HG02763 (cell line): ENCODE results near the gene MVD.

Source experiments
- ATAC-seq: cut with Tn5 transposase; IDR thresholded peaks from one replicate; pipeline ENCODE4 v1.9.1; 2021; ENCODE audit warnings: mild to moderate bottlenecking, moderate library complexity; ENCODE audit not compliant: unreplicated experiment

The MVD gene

DNA sequence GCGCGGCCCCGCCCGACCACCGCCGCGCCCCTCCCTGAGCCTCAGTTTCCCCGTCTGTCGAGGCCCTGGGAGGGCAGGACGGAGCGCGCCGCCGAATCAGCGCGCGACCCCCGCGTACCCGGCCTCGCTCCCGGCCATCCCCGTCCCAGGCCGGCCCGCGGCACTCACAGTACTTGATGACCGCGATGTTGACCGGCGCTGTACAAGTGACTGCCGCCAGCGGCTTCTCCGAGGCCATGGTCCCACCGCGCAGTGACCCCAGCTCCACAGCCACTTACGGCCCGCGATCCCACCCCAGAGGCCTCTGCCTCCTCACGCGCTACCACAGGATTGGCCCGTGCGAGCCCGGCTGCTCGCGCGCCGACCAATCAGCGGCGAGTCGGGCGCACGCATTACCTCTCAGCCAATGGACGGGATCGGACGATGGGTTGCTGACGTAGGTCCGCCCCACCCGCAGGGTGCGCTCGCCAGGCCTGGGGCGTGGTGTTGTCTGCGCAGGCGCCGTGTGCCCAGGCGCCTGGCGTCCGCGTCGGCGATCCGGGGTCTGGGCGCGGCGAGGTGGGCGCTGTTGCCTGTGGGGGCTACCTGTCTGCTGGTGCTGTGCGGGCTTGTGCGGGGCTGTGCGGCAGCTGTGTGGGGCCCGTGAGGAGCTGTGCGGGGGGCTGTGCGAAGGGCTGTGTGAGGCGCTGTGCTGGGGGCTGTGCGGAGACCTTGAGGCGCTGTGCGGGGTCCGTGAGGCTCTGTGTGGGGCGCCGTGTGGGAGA, at the start of gene MVD:
TSS of gene MVD (minus strand) at position 249 of the 764 bp plus-strand sequence. CDS start at position 238, 11 bp downstream.
- peak; percentile 89 for ATAC-seq

DNA sequence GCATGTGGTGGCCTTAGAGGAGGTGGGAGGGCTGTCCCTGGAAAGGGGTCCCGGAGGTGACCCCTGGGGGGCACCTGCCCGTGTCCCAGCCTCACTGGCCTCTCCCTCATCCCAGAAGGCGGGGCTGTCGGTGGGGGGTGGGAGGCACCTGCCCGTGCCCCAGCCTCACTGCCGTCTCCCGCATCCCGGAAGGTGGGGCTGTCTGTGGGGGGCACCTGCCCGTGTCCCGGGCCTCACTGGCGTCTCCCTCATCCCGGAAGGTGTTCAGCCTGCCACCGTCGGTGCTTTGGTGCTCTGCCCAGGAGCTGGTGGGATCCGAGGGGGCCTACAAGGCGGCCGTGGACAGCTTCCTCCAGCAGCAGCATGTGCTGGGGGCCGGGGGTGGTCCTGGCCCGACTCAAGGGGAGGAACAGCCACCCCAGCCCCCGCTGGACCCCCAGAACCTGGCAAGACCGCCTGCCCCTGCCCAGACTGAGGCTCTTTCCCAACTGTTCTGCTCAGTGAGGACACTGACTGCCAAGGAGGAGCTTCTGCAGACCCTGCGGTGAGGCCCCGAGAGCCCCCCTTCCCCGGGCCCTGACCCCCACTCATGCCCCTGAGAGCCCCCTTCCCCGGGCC, 49.6 kb upstream of the MVD start:
- no peak for ATAC-seq

DNA sequence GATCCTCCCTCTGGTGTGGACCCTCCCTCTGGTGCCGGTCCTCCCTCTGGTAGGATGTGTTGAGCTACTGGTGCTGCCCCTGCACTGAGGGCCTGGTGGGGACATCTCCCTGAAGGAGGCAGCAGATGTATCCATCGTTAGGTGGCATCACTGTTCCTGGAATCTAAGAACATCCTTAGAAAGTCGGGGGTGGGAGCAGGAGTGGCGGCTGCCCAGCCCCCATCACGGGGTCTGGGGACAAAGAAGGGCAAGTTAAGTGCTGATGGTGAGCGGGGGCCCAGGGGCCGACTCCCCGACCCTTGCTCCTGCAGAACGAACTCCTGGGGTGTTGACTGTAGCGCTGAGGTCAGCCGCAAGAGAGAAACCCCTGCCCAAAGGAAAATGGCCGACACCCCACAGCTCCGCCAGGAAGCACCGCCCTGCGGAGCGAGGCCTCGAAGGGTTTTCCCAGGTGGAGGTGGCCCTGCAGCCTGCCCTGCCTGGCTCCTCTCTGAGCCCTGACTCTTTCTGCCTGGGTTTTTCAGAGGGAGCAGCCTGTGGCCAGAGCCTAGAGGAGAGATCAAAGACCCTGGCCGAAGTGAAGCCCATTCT, 49.0 kb upstream of the MVD start:
- ATAC-seq = no peak

DNA sequence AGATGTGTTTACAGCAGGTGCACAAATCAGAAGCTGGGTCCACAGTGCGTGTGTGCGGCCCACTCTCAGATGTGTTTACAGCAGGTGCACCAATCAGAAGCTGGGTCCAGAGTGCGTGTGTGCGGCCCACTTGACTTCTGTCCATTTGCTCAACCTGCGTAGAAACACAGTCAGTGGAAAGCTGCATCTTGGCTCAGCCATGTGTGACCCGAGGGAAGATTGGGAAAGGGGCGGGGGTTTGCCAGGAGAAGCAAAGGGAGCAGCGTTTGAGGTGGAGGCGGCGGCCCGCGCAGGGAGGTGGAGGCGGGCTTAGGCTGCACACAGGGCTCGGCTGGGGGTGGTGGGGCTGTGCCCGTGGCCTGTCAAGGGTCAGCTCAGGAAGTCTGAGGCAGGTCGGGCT, 47.7 kb upstream of the MVD start:
- no peak for ATAC-seq

DNA sequence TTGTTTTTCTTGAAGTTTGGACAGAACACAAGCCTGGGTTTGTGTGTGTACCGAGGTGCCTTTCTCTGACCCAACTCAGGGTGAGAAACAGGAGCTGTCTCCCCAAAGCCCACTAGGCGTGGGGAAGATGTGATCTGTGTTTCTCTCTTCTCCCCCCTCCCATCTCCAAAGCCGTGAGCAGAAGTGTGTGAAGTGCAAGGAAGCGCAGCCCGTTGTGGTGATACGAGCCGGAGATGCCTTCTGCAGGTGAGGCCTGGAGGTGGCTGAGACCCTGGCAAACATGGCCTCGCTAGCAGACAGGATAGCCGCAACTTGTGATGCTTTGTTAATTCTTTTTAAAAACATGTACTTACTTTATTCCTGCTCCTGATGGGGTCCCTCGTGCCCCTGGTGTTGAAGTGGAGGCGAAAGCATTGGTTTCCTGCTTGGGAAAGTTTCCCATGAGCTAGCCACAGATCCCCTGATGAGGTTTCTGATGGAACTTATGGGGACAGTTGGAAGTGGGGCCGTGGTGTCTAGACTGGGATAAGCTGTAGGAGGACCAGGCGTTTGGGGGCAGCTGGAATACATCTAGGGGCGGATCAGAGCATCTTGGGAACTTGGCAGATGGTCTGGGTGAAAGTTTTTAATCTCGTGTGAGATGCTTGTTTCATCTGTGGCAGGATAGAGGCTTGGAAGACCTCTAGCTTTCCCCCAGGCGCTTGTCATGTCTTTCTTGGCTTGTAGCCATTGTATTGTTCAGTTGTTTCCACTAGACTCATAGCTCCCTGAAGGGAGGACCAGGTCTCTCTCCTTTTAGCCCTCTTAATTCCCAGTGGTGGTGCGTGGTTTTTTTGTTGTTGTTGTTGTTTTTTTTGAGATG, 44.3 kb upstream of the MVD start:
- ATAC-seq = no peak

DNA sequence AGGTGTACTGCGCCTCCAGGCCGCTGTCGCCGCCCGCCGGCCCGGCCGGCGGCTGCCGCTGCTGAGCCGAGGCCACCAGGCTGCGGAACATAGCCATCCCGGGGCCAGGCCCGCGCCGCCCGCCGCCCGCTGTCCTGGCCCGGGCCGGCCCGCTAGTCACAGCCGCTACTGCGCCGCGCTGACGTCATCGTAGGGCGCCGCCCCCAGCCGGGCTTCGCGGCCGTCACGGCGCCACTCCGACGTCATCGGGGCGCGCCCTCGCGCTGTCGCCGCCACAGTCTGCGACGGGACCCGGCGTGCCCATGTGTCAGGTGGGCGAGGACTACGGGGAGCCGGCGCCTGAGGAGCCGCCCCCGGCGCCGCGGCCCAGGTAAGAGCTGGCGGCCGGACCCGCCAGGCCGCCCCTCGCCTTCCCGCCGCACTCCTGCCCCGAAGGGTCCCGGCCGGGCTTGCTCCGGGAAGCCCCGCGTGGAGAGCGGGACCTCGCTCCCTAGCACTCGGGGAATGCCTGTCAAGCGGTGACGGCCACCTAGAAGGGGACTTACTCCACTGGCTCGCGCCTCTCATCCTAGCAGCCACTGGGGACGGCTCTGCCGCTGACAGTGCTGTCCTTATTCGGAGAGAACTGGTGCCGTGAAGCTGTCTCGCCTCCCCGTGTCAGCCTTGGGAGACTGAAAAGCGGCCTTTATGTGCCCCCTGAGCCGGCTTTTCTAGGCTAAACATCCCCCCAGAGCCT, 43.5 kb upstream of the MVD start, which contains the start of the genes CTU2 and RNF166:
TSS of gene CTU2 (plus strand) at position 275 of the 736 bp plus-strand sequence. CDS start at position 303, 28 bp downstream.
TSS of gene RNF166 (minus strand) at position 180 of the 736 bp plus-strand sequence. CDS start at position 97, 83 bp downstream.
- peak; percentile 76 for ATAC-seq

GRCh38 chr16:88705801-88706228, 42.9 kb upstream of the MVD start:
- ATAC-seq = peak; percentile 7

- ATAC-seq = no peak
These were observed 42.3 kb upstream of the MVD start for GRCh38 chr16:88705076-88705684.

DNA sequence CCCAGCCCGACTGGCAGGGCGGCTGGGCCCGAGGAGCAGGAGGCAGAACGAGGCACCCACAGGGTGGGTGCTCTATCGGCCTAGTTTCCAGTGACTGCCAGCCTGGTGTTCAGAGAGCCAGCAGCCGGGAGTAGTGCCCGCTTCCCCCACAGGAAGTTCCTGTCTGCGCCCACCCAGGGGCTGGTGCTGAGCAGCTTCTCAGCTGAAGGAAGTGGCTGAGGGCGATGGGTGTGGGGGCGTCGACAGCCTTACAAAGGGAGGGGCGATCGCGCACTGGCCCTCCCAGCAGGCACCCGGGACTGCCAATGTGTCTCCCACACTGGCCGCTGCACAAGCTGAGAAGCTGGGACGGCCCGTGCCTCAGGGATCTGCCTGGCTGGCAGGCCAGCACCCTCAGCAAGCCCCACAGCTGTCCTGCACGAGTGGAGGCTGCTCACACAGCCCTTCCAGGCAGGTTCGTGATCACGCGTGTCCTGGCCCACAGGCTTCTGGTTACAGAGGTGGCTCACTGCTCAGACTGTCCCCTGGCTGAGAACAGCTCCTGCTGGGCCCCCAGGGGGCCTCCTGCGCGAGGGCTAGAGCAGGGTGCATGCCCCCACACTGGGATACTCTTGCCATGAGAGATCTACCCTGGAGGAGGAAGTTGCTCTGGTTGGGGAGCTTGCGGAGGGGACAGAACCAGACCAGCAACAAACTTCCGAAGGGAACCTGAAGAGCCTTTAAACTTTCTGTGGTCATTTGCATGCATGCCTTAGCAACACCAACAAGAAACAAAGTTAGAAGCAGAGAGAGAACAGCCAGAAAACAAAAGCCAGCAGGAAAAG, 40.8 kb upstream of the MVD start:
- ATAC-seq = no peak

GRCh38 chr16:88702371-88703210, 39.7 kb upstream of the MVD start:
- ATAC-seq = no peak

- no peak for ATAC-seq
These were observed 38.9 kb upstream of the MVD start for GRCh38 chr16:88701581-88702370.

- ATAC-seq = peak; percentile 67
These were observed 38.0 kb upstream of the MVD start for GRCh38 chr16:88700636-88701482.

GRCh38 chr16:88700322-88700635, 37.4 kb upstream of the MVD start:
- ATAC-seq = no peak

- ATAC-seq = no peak
These were observed 36.3 kb upstream of the MVD start for GRCh38 chr16:88699180-88699579.

- no peak for ATAC-seq
These were observed 35.8 kb upstream of the MVD start for GRCh38 chr16:88698646-88699045.

DNA sequence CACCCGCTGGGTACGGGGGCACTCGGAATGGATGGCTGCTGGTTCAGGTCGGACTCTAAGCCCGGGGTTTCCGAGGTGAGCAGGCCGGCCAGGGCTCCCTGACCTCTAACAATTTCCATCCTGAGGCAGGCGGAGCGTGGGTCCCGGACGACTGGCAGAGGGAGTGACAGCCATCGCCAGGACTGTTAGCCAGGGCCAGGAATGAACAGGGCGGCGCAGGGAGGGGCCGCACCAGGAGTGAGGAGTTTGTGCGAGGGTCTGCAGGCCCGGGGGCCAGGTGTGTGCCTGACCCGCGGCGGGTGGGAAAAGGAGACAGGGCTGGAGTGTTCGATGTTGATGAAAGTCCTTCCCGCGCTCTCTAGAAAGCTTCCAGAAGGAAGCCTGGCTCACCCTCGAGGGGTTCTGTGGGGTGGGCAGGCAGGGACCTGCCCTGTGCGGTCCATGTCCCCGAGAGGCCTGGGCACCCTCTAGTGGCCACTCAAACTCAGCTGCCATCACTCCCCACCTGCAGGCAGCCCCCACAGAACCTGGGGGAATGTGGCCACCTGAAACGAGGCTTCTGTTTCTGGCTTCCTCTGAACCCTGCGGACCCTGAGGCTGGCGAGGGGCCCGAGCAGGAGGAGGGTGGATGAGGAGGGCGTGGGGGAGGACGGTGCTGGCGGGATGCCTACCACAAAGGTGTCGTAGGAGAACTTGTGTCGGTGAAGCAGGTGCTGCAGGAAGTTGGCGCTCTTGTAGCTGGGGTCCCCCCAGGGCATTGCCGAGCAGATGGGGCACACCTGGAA, 35.1 kb upstream of the MVD start:
- no peak for ATAC-seq
